Omental fat pad (tissue), 4 donors: ENCODE data around the gene TMCO2. TPM values are rescaled to one million over a fixed set of nuclear protein-coding genes. Genes with fewer than 3 reads are reported as not detected.

Experiments used
- ATAC-seq: fragments of 150-250 bp; one replicate; pipeline ENCODE4 v1.9.1; 2016; ENCODE audit warnings: mild to moderate bottlenecking, moderate library complexity; ENCODE audit not compliant: low FRiP score
- DNase-seq: peaks from one replicate; pipeline ENCODE4 v3.0.0-alpha.2; 2019; ENCODE audit warnings: low spot score
- total RNA-seq, 4 donors: library from RNA; depleted of rRNA; stranded (reverse); fragments of >200 nt; gene quantifications; one replicate each; pipeline ENCODE4 v1.1.0, GENCODE V29; 2016
- TF ChIP-seq, protein P1 (sequence below), 3 donors: fragments of 450-650 bp; IDR thresholded peaks; one replicate each; pipeline ENCODE4 v1.5.1; 2016 to 2017; ENCODE audit warnings: antibody characterized with exemption in 3 of 3, mild to moderate bottlenecking in 3 of 3, moderate library complexity in 2 of 3

TMCO2 gene
- total RNA-seq, 4 donors from 2014 or later: not detected

DNA sequence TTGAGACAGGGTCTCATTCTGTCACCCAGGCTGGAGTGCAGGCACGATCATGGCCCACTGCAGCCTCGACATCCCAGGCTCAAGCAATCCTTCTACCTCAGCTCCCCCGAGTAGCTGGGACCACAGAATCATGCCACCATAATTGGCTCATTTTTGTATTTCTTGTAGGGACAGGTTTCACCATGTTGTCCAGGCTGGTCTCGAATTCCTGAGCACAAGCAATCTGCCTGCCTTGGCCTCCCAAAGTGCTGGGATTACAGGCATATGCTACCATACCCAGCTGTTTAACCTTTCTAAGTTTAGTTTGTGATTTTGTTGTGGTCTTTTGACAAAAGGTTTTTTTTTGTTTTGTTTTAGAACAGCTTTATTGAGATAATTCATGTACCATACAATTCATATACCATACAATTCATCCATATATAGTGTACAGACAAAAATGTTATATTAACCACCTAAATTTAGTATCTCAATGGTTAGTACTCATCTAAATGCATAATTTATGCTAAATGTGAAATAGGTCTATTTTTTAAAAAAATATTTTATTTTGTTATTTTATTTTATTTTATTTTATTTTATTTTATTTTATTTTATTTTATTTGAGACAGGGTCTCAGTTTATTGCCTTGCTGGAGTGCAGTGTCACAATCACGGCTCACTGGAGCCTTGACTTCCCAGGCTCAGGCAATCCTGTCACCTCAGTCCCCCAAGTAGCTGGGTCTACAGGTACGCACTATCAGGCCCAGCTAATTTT lies 19.2 kb downstream of the TMCO2 start:
- DNase-seq: no peak
- TF ChIP-seq, protein P1, sequence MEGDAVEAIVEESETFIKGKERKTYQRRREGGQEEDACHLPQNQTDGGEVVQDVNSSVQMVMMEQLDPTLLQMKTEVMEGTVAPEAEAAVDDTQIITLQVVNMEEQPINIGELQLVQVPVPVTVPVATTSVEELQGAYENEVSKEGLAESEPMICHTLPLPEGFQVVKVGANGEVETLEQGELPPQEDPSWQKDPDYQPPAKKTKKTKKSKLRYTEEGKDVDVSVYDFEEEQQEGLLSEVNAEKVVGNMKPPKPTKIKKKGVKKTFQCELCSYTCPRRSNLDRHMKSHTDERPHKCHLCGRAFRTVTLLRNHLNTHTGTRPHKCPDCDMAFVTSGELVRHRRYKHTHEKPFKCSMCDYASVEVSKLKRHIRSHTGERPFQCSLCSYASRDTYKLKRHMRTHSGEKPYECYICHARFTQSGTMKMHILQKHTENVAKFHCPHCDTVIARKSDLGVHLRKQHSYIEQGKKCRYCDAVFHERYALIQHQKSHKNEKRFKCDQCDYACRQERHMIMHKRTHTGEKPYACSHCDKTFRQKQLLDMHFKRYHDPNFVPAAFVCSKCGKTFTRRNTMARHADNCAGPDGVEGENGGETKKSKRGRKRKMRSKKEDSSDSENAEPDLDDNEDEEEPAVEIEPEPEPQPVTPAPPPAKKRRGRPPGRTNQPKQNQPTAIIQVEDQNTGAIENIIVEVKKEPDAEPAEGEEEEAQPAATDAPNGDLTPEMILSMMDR (IDR thresholded peaks at IDR 0.05): no peak
- no peak for ATAC-seq

DNA sequence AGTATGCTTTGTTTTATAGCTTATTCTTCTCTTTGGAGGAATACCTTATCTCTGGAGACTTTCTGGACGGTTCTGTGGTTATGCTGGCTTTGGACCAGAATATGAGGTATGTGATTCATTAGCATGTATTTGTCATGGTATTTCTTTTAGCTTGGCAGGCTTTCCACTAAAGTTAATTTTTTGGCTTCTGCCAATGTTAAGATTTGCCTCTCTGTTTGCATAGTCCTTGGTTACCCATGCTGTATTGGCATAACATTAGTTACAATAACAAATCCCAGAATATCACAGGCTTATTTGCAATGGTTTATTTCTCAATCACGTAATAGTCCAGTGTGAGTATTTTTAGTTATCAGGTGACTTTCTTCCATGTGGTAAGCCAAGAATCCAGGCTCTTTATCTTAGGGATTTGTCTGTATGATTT lies 20.0 kb downstream of the TMCO2 start:
- TF ChIP-seq, protein P1 (IDR thresholded peaks at IDR 0.05): no peak
- ATAC-seq: peak; percentile 95
- no peak for DNase-seq

DNA sequence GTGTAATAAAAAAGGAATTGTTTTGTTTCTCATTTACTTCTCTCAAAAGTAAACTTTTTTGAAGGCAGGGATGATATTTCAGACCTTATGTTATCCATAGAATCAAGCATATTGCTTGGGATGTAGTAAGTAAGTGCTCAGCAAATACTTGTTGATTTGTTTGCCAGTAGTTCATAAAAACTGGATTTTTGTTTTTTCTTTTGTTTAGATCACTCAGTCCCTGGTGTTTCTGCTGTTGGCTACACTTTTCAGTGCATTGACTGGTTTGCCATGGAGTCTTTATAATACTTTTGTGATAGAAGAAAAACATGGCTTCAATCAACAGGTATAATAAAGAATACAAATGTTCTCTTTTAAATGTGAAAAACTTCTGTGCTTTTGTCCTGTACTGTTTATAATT lies 20.5 kb downstream of the TMCO2 start:
- DNase-seq (no peak), ATAC-seq (no peak)
- TF ChIP-seq, protein P1 (IDR thresholded peaks at IDR 0.05): no peak

DNA sequence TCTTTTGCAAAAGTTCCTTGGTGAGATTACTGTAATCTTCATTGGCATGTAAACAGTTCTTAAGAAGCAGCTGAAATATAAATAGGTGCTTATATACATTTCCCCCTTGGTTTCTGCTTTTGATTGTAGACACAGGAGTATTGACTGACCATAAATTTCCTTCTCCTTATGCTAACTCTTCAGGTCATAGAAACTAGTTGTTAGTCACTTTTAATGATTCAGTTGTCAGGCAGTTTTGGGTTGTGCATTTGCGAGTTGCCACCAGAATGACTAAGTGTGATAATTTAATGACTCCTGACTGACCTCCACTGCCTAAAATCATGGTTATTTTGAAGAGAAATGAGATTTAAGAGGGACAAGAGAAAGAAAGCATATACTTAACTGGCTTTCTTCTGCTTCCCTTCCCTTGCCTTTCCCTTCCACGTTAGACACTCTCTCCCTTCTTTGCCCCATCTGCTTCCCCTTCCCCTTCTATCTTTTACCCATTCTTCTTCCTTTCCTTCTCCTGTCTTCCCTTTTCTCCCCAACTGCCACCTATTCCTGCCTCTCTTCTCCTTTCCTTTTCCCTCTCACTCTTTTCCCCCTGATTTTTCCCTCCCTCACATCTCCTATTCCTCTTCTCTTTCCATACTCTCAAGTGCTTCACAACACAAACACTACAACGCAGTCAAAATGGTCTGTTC lies 22.6 kb downstream of the TMCO2 start:
- ATAC-seq (no peak), DNase-seq (no peak)
- TF ChIP-seq, protein P1 (IDR thresholded peaks at IDR 0.05): no peak

DNA sequence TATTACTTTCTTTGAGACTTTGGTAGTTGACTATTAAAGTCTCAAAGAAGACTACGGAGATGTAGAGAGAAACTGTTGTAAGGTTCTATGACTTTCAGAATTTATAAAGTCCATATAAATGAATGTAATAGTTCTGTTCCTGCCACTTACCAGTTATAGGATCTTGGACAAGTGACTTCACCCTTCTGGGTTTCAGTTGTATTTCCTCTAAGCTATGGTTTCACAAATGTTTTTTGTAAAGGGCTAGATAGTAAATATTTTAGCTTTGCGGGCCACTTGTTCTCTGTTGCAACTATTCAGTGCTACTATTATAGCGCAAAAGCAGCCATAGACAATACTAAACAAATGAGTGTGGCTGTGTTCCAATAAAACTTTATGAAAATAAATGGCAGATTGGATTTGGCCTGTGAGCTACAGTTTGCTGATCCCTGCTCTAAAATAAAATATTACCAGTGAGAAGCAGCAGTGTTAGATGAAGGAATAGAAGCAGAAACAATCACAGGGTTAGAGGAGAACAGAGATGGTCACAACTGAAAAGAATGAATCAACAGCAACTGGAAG lies 25.0 kb downstream of the TMCO2 start:
- DNase-seq (no peak), ATAC-seq (no peak)
- TF ChIP-seq, protein P1 (IDR thresholded peaks at IDR 0.05): no peak

DNA sequence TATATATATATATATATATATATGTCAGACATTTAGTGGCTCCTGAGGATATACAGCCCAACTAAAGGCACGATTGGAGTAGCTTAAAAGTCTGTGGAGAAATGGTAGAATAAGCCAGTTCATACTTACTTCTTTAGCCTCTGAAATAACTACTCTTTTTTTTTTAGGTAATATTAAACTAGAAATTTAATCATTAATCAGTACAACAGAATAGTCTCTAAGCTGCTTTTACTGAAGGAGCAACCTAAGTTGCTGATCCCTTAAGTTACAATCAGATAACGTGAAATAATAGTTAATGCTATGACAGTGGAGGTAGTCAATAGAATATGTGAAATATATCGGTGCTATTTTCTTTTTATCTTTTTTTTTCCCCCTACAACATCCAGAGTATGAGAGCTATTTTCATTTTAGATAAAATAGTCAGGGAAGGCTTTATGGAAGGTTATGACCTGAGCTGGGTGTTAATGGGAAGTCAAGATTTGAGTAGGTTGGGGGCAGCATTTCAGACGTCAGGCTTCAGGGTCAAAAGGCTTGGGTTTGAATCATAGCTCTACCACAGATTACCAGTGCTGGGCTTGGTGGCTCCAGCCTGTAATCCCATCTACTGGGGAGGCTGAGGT lies 25.9 kb downstream of the TMCO2 start:
- DNase-seq (no peak), ATAC-seq (no peak)
- TF ChIP-seq, protein P1 (IDR thresholded peaks at IDR 0.05): no peak
